HG02970 (cell line): Measurements from ENCODE around the gene DST.
"Not testable (repeated sequence)": the region's sequence is repeated elsewhere in the genome, so short reads cannot be mapped to it uniquely, and the experiment has no call there.

Experiments used
- ATAC-seq: cut with Tn5 transposase; IDR thresholded peaks from one replicate; pipeline ENCODE4 v1.9.1; 2021; ENCODE audit warnings: mild to moderate bottlenecking, moderate library complexity, moderate number of reproducible peaks; ENCODE audit not compliant: unreplicated experiment, low FRiP score

The DST gene

DNA sequence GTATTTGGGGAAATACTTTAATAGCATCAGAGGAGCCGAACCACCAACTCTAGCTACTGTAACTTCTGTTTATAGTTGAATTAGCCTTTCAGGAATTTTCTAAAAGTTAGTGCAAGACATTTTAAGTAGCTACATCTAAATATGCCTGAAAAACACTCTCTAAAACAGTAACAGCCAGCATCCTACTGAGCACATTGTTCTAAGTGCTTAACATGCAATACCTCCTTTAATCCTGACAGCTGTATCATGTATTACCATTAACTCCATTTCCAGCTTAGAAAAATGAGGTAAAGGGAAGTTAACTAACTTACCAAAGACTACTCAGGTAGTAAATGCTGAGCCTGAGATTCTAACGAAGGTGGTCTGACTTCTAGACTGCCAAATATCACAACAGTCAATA is 120.7 kb downstream of the DST start:
- no peak for ATAC-seq

DNA sequence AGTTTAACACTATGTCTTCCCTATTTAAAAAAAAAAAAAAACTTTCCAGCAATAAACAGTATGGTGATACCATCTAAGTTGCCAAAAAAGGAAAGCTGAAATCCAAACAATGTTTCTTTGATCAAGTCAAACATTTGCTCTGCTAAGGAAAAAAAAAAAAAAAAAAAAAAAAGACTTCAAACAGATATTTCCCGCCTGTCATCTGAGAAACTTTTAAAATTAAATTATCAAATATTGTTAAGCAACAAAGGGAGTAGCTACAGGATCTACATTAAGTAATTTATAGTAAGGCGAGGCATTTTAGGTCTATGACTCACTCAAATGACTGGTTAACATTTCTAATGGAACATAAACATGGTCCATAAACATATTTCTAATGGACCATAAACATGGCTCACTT is 121.2 kb downstream of the DST start:
- ATAC-seq: no peak

DNA sequence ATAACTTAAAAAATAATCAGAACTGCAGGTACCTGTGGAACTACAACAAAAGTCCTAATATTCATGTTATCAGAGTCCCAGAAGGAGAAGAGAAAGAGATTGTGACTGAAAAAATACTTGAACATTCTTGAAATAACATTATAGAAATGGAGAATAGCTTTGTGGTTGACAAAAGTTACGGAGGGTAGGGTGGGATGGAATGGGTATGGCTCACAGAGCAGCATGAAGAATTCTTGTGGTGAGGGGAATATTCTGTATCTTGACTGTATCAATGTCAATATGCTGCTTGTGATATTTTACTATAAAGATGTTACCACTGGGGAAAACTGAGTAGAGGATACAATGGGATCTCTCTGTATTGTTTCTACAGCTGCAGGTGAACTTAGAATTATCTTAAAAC is 122.5 kb downstream of the DST start:
- ATAC-seq: no peak

GRCh38 chr6:56518995-56519767 is 123.5 kb downstream of the DST start:
- no peak for ATAC-seq

- no peak for ATAC-seq
Measured at GRCh38 chr6:56517155-56517745, 125.4 kb downstream of the DST start.

- no peak for ATAC-seq
Measured at GRCh38 chr6:56516003-56516402, 126.7 kb downstream of the DST start.

DNA sequence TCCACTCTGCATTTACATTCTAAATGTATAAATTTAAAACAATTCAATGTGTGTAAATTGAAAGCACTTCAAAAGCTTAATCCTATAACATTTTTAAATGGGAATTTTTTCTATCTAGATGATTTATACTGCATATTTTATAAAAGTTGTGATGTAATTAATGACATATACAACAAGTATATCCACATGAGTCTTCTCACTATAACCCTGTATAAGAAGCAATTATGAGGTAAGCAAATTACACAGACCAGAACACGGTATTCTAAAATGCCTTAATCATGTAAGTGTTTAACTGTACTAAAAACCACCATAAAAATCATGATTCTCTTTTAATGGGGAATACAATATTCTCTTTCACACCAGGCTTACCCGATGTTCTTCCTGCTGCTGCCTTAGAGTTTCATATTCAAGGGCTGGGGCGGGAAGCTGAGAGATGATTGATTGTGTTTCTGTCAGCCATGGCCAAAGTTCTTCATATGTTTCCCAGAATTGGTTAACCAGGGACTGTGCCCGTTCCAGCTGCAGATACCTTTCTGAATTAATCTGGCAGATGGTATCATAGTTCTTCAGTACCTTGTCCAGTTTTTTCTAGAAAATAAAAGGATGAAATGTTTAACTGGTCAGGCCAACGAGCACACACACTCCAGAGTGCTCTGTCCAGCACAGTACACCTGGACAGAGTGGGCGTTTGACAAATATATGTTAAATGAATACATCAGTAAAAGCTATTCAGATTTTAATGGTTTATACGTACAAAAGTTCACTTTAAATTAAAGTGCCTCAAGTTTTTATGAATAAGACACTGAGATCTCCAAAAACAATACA is 127.4 kb downstream of the DST start:
- no peak for ATAC-seq

GRCh38 chr6:56514395-56514794 is 128.3 kb downstream of the DST start:
- ATAC-seq: no peak

DNA sequence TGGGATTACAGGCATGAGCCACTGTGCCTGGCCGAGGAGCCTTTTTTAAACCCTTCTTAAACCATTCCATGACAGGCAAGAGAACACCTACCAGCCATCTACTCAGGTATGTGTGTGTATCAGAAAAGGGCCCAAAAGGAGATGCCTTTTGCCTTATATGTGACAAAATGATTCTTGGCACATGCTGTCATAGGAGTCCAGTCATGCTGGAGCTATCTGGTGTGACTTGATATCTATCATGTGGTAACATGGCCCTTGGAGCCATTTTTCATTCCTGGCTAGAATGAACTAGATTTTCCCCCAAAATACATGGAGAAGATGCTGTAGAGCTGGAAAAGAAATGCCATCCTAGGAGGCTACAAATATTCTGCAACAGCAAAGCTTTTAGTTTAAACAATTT is 129.1 kb downstream of the DST start:
- no peak for ATAC-seq

DNA sequence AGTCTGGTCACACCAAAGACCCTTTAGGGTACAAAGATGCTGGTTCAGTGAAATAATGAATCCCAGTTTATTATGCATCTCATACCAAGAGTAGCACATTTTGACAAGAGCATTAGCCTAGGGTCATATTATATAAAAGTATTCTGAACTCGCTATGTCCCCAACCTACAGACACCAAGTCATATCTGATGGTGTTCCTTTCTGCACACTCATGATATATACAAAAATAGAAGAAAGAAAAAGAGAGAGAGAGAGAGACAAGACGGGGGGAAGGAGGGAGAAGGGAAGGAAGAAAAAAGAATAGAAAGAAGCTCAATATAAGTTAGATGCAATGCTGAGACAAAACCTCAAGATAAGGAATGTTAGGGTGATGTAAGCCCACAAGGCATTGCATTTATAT is 131.1 kb downstream of the DST start:
- ATAC-seq: no peak

DNA sequence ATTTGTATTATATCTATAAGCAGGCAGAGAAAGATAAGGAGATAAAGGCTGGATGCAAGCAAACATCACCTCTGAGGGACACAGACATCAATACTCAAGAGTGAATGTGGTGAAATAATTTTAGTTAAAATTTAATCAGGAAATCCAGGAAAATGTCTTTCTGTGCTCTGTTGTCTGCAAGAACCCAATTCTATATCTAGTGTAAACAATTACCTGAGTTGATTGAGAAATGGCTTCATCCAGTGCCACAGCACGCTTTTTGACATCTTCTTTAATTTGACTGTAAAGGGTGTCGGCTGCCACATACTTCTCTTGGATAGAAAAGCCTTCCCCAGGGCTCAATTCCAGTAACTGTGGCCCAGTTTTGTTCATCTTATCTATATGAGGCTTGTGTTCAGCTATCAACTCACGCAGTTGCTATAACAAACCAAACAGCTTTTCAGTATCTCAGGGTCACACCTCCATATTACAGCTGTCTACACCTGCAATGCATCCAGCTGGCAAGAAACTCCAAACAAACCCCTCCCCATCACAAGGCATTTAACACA is 131.6 kb downstream of the DST start:
- no peak for ATAC-seq

- ATAC-seq: no peak
Measured at GRCh38 chr6:56509031-56509430, 133.7 kb downstream of the DST start.

DNA sequence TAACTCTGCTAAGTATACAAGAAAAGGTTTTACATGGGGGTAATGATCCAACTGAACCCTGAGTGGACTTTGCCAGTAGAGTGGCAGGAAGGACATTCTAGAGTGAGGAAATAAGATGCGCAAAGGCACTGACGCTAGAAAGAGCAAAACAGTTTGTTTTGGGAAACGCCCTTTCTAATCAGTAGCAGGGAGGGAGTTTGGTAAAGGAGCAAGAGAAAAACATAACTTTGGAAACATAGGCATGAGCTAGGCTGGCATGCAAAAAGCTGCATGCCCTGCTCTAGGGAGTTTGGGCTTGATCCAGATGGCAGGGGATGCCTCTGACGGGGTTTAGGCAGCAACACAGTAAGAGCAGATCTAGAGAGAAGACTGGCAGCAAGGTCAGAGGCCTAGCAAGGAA is 135.2 kb downstream of the DST start:
- no peak for ATAC-seq

GRCh38 chr6:56505512-56506260 is 137.0 kb downstream of the DST start:
- ATAC-seq: no peak

DNA sequence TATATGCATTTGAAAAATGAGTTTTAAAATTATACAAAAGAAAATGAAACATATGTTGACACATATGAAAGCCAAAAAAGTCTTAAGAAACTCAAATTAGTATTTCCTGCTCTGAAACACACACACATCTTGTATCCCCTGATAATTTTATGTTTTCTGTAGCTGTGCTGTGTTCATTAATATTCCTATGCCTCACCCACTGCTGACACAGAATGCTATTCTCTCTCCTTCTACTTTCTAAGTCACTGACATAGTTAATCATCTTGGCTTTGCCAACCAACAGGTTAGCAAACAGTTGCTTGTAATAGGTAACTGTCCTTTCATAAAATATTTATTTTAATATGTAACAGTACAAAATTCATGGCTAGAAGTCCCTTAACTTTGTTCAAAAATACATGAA is 140.7 kb downstream of the DST start:
- ATAC-seq: no peak

- no peak for ATAC-seq
Measured at GRCh38 chr6:56499095-56499494, 143.6 kb downstream of the DST start.

DNA sequence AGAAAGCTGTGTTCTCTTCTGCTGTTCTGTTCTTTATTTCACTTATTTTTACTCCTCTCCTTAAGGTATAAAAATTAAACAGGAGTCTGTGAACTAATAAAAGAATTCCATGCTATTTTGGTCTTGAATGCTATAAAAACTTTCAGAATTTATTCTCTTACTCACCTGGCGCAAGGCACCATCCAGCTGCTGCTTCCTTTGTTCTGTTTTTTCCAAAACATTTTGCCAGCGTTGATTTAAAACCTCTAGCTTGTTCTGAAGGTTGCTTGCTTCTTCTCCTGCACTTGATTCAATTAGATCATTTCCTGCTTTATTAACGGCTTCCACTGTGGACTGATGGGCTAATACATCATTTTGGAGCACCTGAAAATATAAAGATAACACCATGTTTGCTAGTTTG is 145.0 kb downstream of the DST start:
- no peak for ATAC-seq

DNA sequence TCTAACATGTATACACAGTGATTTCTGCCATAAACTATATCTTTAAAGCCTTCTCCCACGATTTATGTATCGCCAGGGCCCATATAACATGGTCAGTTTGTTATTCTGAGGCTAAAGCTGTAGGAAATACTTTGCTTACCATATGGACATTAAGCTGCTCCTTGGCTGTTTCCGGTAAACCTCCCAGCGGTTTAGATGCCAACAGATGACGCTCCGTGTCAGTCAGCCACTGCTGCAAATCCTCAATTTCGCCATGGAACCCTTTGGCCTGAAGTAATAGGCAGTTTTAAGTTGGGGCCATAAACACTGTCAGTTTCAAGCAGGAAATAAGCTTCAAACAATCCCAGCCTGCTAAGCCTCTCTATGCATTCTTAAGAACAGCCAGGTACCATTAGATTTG is 145.4 kb downstream of the DST start:
- ATAC-seq: no peak

DNA sequence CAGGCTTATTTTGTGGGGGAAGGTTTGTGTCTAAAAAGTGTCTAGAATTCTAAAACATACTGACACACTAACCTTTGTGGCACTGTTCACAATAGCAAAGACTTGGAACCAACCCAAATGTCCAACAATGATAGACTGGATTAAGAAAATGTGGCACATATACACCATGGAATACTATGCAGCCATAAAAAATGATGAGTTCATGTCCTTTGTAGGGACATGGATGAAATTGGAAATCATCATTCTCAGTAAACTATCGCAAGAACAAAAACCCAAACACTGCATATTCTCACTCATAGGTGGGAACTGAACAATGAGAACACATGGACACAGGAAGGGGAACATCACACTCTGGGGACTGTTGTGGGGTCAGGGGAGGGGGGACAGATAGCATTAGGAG is 146.0 kb downstream of the DST start:
- not testable (repeated sequence) for ATAC-seq

DNA sequence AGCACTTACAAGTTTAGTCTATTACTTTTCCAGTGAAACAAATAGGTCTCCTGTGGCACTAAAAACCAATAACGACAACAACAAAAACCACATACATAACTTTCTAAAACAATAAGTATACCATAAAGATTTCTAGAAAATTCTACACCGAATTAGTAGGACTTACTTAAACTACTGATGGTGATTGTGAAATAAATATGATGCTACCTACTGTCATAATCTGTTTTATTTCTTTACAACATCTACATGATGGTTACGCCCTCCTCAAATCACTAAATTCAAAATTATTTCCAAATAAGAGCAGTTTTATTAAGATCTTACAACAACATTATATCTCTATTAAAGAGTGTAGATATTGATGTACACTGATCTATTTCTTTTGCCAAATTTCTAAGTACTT is 147.0 kb downstream of the DST start:
- ATAC-seq: no peak
